WERI-Rb-1 (cell line): ENCODE results near the gene RTN4RL1.
"Not testable (repeated sequence)": the region's sequence is repeated elsewhere in the genome, so short reads cannot be mapped to it uniquely, and the experiment has no call there.

Experiments
- DNase-seq: peaks from one replicate; pipeline ENCODE4 v3.0.0-alpha.2; 2020
- H3K27ac ChIP-seq: fragments of 250-450 bp; sonication (Bioruptor Pico); 2 replicates; pipeline ENCODE4 v1.5.1; 2020; ENCODE audit warnings: mild to moderate bottlenecking, moderate library complexity
- H3K27me3 ChIP-seq: fragments of 250-450 bp; sonication (Bioruptor Pico); 2 replicates; pipeline ENCODE4 v1.5.1; 2021; ENCODE audit warnings: mild to moderate bottlenecking, low read depth, moderate library complexity; ENCODE audit not compliant: insufficient read depth, severe bottlenecking
- H3K36me3 ChIP-seq: fragments of 250-450 bp; sonication (Bioruptor Pico); 2 replicates; pipeline ENCODE4 v1.5.1; 2020; ENCODE audit warnings: mild to moderate bottlenecking, moderate library complexity
- H3K4me3 ChIP-seq: 2 replicates; pipeline ENCODE4 v1.5.1; 2011; ENCODE audit warnings: low read depth, mild to moderate bottlenecking, control low read depth, low read length
- H3K9me3 ChIP-seq: fragments of 250-450 bp; sonication (Bioruptor Pico); 2 replicates; pipeline ENCODE4 v1.5.1; 2021; ENCODE audit warnings: mild to moderate bottlenecking, moderate library complexity; ENCODE audit not compliant: severe bottlenecking
- CTCF ChIP-seq: IDR thresholded peaks from 2 replicates; pipeline ENCODE4 v1.5.1; 2011; ENCODE audit warnings: low read depth, mild to moderate bottlenecking, control low read depth, inconsistent platforms, low read length

Gene RTN4RL1

DNA sequence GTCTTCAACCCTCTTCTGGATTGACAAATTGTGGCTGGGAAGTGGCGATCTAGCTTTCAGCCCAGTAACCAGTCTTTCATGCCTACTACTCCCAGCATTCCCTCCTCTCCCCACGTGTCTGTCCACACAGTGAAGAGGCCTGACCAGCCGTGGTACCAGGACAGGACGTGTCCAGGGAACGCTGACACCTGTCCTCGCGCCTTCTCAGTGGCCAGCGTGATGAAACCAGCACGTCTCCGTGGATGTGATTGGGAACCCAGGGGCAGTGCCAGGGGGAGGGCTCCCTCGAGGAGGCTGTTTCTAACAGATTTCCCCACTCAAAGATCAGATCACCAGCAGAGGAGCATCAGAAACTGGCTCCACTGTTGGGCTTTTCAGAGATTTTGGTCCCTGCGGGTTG lies 126.3 kb downstream of the RTN4RL1 start:
- no peak for TF ChIP-seq CTCF
- Histone ChIP-seq H3K27ac (no peak overlapping the region), H3K36me3 (peaks cover 51% of the 10 kb centered on the region), H3K4me3 (no peak overlapping the region), H3K27me3 (no peaks in the 10 kb centered on the region), H3K9me3 (no peaks in the 10 kb centered on the region)
- DNase-seq = no peak

DNA sequence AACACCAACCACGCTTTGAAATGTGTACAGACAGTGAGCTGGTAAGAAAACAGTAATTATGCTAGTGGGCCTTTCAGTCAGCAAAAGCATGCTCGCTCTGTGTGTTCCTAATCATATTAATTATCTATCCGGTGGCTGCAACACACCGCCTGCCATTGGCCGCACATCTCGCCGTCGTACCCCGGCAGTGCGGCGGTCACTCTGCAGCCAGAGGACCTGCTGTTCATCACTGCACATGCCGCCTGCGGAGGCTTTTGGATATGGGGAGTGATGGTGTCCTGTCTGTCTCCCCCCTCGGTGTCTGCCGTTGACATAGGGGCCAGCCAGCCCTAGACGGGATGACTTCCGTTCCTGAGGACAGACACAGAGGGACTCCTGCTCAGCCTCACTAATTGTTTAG lies 126.8 kb downstream of the RTN4RL1 start:
- Histone ChIP-seq H3K9me3 (no peaks in the 10 kb centered on the region), H3K27me3 (no peaks in the 10 kb centered on the region), H3K36me3 (peaks cover 53% of the 10 kb centered on the region), H3K27ac (no peak overlapping the region), H3K4me3 (no peak overlapping the region)
- TF ChIP-seq CTCF = no peak
- no peak for DNase-seq

DNA sequence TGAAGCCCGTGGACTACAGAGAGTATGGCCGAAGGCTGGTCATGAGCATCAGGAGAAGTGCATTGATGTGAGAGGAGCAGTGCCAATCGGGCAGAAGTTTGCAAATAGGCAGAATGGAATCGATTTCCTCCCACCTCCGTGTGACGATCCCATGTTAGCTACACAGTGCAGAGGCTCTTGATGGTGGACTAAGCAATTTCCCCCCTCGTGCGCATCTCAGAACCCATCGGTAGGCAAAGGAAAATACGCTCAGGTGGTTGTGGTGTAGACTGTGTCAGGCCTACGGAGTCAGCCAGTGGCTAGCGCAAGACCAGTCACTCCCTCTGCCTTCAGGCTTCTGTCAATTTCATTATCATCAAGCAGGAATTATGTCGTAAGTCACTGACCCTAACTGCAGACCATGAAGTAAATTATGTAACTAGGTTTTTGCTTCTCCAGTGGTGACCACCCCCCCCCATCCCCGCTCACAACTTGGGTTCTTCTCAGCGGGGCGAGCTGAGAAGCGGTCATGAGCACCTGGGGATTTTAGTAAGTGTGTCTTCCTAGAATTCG lies 128.0 kb downstream of the RTN4RL1 start:
- Histone ChIP-seq H3K4me3 (no peak overlapping the region), H3K27ac (no peak overlapping the region), H3K9me3 (no peaks in the 10 kb centered on the region), H3K36me3 (peaks cover 64% of the 10 kb centered on the region), H3K27me3 (no peaks in the 10 kb centered on the region)
- TF ChIP-seq CTCF = no peak
- DNase-seq = no peak

- TF ChIP-seq CTCF = no peak
- DNase-seq = no peak
- Histone ChIP-seq H3K36me3 (peaks cover 72% of the 10 kb centered on the region), H3K27ac (no peak overlapping the region), H3K4me3 (no peak overlapping the region), H3K9me3 (no peaks in the 10 kb centered on the region), H3K27me3 (no peaks in the 10 kb centered on the region)
Measured at GRCh38 chr17:1896243-1897104, 128.7 kb downstream of the RTN4RL1 start.

GRCh38 chr17:1895479-1895878 lies 129.7 kb downstream of the RTN4RL1 start:
- H3K4me3 ChIP-seq = not testable (repeated sequence)

DNA sequence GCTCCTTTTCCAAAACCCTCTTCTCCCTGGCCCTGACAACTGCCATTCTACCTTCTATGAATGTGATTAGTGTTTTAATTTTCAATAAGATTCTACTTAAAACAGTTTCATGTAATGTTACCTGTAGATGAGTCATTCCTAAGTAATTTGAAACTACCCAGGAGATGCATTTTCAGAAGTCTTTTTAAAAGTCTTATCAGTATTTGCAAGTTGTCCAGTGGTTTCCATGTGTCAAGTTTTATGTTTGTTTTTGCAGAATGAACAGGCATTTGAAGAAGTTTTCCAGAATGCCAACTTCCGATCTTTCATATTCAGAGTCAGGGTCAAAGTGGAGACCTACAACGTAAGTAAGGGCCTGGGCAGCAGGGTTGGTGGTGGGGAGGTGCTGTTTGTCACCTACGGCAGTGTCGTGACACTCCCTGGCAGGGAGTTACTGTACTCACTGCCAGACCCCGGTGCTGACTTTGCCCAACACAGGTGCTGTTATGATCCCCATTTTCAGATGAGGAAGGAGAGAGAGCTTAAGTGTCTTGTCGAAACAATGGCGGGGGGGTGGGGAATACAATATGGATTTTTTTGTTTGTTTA lies 130.3 kb downstream of the RTN4RL1 start:
- Histone ChIP-seq H3K9me3 (no peaks in the 10 kb centered on the region), H3K4me3 (no peak overlapping the region), H3K27ac (no peak overlapping the region), H3K27me3 (no peaks in the 10 kb centered on the region), H3K36me3 (peaks cover 85% of the 10 kb centered on the region)
- DNase-seq = no peak
- TF ChIP-seq CTCF = no peak

More at GRCh38 chr17:1895479-1895878, 129.7 kb downstream of the RTN4RL1 start:
- not testable (repeated sequence) for H3K9me3 ChIP-seq, DNase-seq, H3K27ac ChIP-seq, H3K27me3 ChIP-seq
- peaks cover 79% of the 10 kb centered on the region for H3K36me3 ChIP-seq
